Stomach (tissue), 4 donors: ENCODE data around the gene WNT9A.

Experiments used
- CTCF ChIP-seq, 7 experiments: fragments of 450-650 bp in 4 of 7; fragments of 200-600 bp in 3 of 7; sonication (generic) in 3 of 7; IDR thresholded peaks; one replicate each; pipeline ENCODE4 v1.5.1; 2016 to 2019; ENCODE audit warnings: antibody characterized with exemption in 7 of 7, control low read depth in 2 of 7, mild to moderate bottlenecking in 1 of 7
- POLR2A ChIP-seq, 4 donors: fragments of 450-650 bp; IDR thresholded peaks; one replicate each; pipeline ENCODE4 v1.6.1; 2016; ENCODE audit warnings: antibody characterized with exemption in 4 of 4, control low read depth in 2 of 4, mild to moderate bottlenecking in 1 of 4, moderate library complexity in 1 of 4

GRCh38 chr1:227901906-227902640, 45.7 kb downstream of the WNT9A start:
- TF ChIP-seq CTCF (IDR thresholded peaks at IDR 0.05) (no peak), POLR2A (IDR thresholded peaks at IDR 0.05) (no peak)
